GM19468 (cell line): Measurements from ENCODE around the gene DGKH.

Experiments used
- ATAC-seq: cut with Tn5 transposase; IDR thresholded peaks from one replicate; pipeline ENCODE4 v1.9.1; 2021; ENCODE audit warnings: mild to moderate bottlenecking, moderate library complexity, moderate number of reproducible peaks; ENCODE audit not compliant: unreplicated experiment; ENCODE audit errors: extremely low read depth

The DGKH gene, protein sequence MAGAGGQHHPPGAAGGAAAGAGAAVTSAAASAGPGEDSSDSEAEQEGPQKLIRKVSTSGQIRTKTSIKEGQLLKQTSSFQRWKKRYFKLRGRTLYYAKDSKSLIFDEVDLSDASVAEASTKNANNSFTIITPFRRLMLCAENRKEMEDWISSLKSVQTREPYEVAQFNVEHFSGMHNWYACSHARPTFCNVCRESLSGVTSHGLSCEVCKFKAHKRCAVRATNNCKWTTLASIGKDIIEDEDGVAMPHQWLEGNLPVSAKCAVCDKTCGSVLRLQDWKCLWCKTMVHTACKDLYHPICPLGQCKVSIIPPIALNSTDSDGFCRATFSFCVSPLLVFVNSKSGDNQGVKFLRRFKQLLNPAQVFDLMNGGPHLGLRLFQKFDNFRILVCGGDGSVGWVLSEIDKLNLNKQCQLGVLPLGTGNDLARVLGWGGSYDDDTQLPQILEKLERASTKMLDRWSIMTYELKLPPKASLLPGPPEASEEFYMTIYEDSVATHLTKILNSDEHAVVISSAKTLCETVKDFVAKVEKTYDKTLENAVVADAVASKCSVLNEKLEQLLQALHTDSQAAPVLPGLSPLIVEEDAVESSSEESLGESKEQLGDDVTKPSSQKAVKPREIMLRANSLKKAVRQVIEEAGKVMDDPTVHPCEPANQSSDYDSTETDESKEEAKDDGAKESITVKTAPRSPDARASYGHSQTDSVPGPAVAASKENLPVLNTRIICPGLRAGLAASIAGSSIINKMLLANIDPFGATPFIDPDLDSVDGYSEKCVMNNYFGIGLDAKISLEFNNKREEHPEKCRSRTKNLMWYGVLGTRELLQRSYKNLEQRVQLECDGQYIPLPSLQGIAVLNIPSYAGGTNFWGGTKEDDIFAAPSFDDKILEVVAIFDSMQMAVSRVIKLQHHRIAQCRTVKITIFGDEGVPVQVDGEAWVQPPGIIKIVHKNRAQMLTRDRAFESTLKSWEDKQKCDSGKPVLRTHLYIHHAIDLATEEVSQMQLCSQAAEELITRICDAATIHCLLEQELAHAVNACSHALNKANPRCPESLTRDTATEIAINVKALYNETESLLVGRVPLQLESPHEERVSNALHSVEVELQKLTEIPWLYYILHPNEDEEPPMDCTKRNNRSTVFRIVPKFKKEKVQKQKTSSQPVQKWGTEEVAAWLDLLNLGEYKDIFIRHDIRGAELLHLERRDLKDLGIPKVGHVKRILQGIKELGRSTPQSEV

DNA sequence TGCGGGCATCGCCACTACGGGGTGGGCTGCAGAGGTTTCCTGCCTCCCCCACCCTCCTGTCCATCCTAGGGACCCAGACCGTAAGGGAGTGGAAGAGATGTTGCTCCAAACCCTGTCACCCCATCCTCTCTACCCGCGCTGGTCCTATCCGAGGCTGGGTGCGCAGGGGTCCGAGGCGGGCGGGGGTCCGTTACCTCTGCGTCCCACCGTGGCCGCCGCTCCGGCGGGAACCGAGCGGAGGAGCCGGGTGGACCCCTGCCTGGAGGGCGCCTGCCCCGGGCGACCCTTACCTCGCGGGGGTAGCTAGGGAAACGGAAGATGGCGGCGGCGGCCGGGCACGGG lies at the start of gene DGKH:
Gene DGKH (plus strand): TSS at position 307 of the 342 bp plus-strand sequence. CDS start 126 bp downstream, outside the sequence.
- no peak for ATAC-seq

DNA sequence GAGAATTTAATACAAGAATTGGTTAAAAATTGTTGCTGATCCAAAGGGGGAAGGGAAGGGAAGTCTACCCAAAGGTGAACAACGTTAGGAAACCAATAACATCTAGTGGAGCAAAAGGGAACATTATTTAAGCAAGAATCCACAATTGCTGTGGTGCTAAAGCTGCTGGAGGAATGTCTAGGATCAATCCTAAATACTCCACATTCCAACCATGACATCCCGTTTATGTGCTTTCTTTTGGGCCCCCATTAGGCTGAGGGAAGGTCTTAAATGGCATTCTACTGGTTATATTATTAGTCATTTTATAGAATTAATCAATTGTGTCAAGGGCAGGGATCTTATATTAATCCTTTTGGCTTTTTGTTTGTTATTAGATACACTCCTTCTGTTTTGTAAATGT lies 47.6 kb upstream of the DGKH start:
- no peak for ATAC-seq

DNA sequence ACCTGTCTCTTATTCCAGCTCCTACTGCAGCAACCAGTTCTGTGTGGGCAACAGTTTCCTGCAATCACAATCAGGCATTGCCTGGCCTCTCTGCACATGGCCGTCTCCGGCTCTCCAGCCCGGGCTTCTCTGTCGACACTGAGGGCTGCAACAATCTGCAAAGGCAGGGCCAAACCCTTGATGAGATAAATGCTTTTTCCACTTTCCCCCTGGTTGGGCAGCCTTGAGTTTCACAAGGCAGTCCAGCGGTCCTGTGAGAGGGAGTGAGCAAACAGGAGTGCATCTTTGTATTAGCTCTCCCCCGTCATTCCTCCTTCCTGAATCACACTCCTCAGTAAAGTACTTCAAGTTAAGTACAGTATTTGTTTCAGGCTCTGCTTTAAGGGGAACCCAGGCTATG lies 46.9 kb upstream of the DGKH start:
- no peak for ATAC-seq

DNA sequence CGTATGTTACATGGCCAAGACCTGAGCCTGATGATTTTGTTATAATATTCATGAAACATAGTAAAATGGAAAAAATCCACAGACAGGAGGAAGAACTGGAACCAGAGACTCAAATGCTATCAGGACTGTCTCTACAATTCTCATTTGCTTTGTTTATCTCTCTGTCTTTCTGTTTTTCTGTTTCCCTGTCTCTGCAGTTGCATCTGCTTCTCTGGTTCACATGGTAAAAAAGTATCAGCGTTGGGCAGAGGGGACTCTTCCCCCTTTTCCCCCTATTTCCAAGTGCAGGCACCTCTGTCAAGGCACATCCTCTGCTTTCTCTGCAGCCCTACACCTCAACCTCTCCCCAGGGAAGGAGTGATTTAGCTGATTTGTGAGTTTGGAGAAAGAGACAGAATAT lies 46.4 kb upstream of the DGKH start:
- no peak for ATAC-seq

DNA sequence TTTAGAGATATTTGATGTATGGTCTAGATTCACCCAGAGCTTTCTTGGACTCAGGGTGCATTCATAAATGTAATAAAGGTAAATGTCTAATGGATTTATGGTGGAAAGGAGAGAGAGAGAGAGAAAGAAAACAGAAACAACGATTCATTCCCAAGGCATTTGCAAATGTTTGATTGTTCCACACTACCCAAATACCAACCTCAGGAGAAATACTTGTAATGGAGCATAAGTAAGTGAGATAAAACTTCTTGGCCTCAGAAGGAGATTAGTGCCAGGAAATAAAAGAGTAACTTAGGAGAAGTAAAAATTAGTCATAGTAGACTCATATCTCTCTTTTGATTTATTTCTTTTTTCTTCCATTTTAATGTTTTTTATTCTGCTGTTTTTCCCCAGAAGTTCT lies 40.6 kb upstream of the DGKH start:
- no peak for ATAC-seq

DNA sequence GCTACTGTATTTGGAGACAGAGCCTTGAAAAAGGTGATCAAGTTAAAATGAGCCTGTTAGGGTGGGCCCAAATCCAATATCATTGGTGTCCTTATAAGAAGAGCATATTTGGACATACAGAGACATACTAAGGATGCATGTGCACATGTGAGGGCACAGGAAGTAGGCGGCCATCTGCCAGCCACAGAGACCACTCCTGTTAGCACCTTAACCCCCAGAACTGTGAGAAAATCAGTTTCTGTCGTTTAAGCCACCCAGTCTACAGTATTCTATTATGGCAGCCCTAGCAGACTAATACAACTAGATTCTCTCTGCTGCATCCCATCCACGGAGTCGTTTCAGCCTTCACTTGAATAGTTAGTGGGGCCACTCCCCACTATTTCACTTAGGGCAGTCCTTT lies 39.4 kb upstream of the DGKH start:
- no peak for ATAC-seq

DNA sequence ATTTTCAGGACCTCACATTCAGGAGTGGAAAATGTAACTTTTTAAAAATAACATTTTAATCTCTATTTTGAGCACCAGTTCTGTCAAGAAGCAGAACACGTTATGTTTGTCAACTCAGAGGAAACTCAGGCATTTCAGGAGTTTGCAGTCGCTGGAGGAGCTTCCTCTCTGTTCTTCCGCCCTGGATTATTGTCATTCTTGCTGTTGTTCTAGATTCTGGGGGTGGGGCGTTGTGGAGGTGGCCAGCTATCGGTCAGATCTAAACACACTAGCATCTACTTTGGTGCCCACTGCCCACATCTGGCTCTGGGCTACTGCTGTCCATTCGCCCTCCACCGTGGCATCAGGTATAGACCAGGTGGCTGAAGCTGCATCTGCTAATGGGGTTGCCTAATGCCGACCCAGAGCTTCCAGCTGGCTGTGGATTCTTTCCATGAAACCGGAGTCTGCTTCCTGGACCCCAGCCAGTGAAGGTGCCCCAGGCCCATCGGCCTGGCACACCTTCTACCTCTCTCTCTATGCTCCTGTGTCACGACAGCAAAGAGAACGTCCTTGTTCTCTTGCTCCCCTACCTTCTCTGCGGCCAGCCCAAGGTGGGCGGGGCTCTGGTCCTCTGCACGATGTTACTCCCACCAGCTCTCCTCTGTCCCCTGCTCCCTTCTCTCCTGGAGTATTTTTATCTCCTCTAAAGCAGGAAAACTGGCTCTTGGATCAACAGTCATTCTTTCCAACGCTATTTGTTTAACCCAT lies 36.7 kb upstream of the DGKH start:
- ATAC-seq, result no peak

DNA sequence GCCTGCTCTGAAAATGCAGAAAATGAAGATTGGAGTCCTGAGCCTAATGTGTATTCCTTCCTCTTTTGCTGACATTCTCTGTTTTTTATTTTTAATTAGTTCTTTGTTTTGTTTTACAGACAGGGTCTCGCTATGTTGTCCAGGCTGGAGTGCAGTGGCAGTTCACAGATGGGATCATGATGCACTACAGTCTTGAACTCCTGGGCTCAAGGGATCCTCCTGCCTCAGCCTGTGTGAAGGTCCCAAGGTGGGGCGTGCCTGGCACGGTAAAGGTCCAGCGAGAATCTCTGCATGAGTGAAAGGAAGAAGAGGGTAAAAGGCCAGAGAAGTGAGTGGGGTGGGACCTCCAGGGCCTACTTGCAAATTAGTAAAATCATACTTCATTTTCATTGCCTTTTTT lies 34.3 kb upstream of the DGKH start:
- no peak for ATAC-seq

DNA sequence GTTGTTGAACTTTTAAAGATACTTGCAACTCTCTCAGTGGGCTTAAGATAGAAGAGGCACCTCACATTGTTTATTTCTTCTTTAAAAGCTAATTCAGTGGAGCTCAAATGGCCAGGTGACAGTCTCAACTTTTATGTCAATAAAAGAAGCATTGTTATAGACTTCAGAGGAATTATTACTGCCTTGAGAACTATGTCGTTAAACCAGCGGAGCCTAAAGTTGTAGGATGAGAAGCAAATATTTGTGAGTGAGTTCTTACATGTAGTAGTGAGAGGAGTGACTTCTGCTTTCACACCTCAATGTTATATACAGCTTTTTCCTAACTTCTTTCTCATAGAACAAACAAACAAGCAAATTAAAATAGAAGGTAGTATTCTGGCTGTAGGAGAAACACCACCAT lies 31.2 kb upstream of the DGKH start:
- ATAC-seq, result no peak

DNA sequence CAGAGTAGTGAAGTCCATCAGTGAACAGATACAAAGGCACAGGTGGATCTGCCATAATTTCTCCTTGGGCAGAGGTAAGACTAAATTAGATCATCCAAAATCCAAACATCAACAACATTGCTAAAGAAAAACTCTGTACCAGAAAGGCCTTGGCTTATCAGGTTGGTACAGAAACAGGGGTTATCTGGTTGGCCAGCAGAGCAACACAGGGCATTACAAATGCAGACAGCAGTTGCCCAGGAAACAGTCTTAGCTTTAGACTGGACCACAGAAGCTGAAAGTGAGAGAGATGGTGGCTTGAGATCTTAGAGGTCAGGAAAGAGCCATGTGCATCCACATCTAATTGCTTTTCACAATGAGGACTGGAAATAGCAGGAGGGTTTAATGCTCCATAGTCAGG lies 26.6 kb upstream of the DGKH start:
- ATAC-seq, result no peak

DNA sequence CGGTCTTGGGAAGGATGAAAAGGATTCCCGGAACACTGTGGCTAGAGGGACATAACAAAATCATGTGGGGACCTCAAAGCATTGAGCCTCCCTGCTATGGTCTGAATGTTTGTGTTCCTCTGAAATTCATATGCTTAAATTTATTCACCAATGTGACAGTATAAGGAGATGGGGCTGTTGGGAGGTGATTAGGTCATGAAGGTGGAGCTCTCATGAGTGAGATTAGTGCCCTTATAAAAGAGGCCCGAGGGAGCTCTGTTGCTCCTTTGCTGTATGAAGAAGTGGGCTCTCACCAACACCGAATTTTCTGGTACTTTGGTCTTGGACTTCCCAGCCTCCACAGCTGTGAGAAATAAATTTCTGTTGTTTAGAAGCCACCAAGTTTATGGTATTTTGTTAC lies 26.1 kb upstream of the DGKH start:
- no peak for ATAC-seq

DNA sequence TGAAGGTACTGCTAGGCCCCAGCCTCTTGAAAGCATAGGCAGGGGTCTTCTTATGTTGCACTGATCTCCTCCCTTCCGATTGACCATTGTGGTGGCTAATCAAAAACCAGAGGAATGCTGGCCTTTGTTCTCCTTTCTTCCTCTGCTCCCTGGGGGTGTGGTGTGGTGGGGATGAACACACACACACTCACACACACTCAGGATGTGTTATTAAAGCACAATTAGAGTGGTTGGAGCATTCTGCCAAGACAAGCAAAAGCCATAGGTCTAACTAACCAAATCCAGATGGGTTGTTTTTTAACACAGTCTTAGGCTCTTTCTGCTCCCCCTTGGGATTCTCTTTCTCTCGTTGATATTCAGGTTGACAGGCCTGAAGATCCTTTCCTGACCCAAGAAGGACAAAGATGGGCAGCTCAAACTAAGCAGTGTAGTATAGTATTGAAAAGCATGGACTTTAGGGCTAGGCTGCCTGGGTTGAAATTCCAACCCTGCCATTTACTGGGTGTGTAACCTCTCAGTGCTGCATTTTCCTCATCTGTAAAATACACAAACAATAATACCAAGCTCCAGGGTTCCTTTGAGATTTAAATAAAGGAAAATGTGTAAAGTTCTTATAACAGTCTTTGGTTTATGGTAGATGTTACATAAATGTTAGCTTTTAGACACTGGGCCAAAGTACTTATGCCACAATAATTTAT lies 25.5 kb upstream of the DGKH start:
- ATAC-seq, result no peak

DNA sequence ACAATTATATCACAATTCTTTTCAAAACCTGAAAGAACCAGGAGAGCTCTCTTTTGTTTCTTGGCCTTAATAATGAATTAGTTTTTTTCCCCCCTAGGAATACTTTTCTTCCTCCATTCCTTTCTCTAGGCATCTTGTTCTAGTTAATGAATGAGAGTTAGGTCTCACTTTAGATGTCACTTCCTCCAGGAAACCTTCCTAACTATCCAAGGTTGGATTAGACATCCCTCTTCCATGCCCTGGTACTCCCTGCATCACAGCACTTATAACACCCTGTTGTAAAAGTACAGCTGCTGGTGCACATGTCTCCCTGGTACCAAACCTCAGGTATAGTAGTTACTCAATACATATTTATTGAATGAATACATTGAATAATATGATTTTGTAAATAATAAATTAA lies 21.2 kb upstream of the DGKH start:
- no peak for ATAC-seq

DNA sequence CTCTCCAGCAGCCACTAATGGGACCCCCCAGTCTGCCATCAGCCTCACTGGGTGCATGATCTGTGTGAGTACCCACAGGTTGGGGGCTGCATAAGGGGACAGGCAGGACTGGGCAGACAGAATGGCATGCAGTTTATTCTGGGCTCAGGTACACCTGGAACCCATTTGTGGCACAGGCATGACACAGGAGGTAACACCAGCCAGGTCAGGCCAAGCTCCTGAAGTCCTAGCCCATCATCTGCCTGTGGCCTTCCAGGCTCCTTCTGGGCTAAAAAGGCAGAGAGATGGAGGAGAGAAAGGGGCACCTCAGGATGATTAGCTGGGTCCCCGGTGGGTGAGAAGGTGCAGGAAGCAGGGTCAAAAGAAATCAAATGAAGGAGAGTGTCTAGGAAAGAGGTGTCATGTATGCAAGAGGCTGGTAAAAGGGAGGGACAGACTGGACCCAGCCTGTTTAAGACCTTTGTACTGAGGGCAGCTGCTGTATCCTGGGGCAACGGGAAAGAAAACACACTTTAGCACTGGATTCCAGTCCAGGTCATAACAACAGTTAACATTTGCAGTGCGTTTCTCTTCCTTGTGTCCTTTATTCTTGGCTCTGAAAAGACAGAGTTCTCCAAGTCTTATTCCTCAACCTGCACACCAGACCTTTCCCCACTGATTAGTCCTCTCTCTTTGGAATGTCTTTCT lies 20.2 kb upstream of the DGKH start:
- ATAC-seq, result no peak

DNA sequence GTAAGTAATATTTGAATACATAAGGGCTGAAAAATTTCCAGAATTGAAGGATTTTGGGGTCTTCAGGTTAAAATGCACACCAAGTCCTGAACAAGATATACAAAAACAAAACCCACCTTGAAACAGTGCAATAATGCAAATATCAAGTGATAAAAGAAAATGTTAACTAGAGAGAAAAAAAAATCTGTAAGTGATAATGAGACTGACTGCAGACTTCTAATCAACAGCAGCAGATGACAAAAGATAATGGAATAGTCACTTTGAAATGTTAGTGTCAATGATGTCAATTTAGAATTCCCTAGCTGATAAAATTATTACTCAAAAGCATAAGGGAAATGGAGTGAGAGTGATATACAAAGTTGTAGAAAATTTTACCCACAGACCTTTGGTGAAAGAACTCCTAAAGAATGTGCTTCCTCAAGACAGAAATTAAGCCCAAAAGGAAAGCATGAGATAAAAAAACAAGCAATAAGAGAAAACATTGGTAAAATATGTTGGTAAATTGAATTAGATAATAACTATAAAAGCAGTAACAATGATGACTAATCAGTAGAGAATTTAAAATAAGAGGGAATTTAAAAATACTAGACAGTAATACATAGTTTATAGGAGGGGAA lies 12.4 kb upstream of the DGKH start:
- ATAC-seq, result no peak

DNA sequence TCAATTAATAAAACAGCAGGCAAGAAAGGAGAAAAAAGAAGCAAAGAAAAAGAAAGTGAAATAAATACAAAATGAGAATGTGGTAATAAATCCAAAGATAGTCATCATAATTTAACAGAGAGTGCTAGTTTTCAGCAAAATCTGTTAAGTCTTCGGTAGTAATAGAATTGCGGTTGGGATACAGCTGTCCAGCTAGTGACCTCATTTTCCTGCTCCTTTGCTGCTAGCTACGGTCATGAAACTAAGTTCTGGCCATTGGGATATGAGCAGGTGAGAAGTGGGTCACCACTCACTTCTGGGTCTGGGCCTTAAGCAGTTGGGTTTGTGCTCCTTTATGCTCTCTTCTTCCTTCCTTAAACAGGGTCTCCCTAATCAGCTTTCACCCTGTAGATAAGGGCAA lies 11.7 kb upstream of the DGKH start:
- no peak for ATAC-seq

DNA sequence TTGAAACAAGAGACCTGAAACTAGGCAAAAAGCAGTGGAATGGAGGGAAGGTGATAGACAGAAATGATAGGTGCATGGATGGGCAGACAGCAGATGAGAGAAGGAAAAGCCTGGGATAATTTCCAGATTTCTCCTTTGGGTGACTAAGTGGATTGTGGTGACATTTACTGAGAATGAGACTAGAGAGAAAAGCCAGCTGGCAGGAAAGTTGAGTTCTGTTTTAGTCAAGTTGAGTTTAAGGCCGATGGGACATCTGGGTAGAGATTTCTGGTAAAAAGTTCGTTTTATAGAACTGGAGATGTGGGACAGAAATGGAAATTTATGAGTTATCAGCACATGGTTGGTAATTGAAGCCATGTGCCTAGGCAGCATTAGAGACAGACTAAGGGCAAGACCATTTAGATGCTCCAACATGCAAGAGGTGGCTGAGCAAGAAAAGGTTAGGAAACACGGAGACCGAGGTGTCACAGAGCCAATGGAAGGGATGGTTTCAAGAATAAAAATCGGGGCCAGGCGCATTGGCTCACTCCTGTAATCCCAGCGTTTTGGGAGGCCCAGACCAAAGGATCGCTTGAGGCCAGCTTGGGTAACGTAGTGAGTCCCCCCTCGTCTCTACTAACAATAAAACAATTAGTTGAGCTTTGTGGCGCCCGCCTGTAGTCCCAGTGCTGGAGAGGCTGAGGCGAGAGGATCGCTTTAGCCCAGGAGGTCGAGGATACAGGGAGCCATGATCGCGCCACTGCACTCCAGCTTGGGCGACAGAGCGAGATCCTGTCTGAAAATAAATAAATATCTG lies 9.6 kb upstream of the DGKH start:
- no peak for ATAC-seq

DNA sequence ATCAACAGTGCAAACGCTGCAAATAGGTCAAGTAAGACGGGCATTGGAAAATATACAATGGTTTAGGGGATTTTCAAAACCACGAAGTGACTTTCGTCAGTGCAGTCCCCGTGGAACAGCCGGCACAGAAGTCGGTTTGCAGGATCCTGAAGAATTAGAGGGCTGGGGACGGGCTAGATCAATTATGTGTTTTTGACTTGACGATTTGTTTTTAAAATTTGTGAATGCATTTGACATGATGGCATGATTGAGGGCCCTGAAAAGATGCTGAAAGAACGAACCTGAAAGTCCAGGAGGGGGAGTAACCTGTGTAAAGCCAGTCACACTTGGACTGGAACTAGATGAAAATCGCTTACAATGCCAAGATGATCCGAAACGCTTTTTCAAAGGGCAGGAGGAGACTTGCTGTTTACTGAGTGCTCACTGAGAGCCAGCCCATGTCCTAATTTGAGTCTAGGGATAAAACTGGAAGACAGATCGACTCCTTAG lies 8.9 kb upstream of the DGKH start:
- ATAC-seq, result no peak
